HG02885 (cell line): Measurements from ENCODE around the gene CDKN2A.
"Not testable (repeated sequence)": the region's sequence is repeated elsewhere in the genome, so short reads cannot be mapped to it uniquely, and the experiment has no call there.

Experiments
- ATAC-seq: cut with Tn5 transposase; IDR thresholded peaks from one replicate; pipeline ENCODE4 v1.9.1; 2021; ENCODE audit warnings: mild to moderate bottlenecking; ENCODE audit not compliant: unreplicated experiment, poor library complexity

CDKN2A gene

GRCh38 chr9:21964925-21965385 is 29.2 kb downstream of the CDKN2A start:
- peak; percentile 57 for ATAC-seq

DNA sequence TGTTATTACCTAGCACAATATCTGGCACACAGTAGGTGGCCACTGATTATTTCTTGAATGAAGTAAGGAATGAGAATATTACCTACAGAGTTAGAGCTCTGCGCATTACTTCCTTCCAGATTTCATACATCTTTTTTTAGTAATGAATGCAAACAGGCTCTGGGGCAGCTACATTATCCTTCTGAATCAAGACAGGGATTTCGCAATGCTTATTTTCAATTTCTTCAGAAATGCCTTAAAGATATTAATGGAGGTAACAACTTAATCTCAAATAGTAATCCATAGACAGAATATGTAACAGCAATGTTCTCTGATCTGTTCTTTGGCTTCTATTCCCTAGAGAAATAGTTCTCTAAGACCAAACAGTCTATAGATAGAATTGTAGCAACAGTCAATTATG is 32.6 kb downstream of the CDKN2A start:
- no peak for ATAC-seq

- not testable (repeated sequence) for ATAC-seq
Observed at GRCh38 chr9:21959268-21959667, 34.9 kb downstream of the CDKN2A start.

GRCh38 chr9:21958833-21959232 is 35.4 kb downstream of the CDKN2A start:
- ATAC-seq: no peak

DNA sequence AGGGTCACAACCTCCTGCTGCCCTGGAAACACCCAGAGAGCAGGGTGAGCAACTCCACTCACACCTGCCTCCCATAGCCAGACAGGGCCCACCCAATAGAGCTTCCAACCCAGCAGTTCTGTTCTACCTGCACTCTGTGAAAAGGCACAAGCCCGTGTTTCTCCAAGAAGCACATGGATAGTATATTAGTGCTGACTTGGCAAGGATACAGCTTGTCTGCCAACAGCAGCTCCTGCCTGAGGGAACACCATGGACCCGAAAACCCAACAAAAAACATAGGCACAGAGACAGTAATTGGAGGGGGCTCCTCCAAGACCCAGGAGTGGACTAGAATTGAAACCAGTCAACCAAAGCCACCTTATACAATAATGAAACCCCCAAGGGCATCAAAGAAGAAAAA is 48.6 kb downstream of the CDKN2A start:
- ATAC-seq: no peak

- peak; percentile 74 for ATAC-seq
Observed at GRCh38 chr9:21943464-21943863, 50.7 kb downstream of the CDKN2A start.

GRCh38 chr9:21941337-21941995 is 52.7 kb downstream of the CDKN2A start:
- ATAC-seq: no peak

DNA sequence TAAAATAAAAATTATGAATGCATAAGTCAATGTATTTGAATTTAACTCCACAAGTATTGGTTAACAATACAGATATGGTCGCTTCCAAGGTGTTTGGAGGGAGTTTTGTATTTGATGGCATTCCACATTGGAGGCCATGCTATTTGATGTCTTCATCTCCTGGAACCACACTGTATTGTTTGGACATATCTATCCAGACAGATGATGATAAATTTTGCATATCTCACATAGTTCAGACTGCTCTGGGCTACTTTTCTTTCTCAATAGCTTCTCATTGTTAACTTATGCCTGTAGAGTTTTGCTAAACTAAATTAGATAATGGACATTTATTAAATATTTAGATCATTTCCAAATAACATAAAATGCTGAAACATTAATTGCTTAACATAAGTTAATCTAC is 58.0 kb downstream of the CDKN2A start:
- ATAC-seq: no peak

DNA sequence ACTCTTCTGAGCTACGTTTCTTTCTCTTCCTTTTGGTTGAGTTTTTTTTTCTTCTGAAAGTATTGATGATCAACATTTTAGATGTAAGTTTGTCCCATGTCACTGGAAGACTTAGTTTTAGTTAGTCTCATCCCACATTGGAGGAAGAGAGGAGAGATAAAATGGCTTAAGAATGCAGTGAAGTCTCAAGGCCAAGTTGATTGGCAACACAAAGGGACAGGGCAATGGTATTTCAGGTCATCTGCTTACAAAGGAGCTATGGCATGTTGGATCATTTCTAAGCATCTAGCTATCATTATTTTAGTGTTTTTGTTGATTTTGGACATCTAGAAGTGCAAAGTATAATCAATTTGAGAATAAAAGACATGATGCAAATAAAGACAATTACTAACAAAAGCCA is 58.6 kb downstream of the CDKN2A start:
- no peak for ATAC-seq

DNA sequence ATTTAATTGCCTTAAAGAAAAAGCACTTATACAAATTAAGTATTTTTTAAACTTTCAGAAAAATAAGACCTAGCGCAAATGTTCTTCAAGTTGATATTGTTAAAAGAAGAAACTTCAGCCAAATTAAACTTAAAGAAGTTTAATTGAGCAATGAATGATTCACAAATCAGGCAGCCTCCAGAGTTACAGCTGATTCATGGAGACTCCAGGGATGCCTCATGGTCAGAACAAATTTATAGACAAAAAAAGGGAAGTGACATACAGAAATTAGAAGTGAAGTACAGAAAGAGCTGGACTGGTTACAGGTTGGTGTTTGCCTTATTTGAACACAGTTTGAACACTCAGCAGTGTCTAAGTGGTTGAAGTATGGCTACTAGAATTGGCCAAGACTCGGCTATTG is 60.3 kb downstream of the CDKN2A start:
- ATAC-seq: no peak

GRCh38 chr9:21933281-21933680 is 60.9 kb downstream of the CDKN2A start:
- no peak for ATAC-seq

GRCh38 chr9:21931428-21931827 is 62.8 kb downstream of the CDKN2A start:
- ATAC-seq: no peak

- ATAC-seq: no peak
Observed at GRCh38 chr9:21927752-21928151, 66.4 kb downstream of the CDKN2A start.

DNA sequence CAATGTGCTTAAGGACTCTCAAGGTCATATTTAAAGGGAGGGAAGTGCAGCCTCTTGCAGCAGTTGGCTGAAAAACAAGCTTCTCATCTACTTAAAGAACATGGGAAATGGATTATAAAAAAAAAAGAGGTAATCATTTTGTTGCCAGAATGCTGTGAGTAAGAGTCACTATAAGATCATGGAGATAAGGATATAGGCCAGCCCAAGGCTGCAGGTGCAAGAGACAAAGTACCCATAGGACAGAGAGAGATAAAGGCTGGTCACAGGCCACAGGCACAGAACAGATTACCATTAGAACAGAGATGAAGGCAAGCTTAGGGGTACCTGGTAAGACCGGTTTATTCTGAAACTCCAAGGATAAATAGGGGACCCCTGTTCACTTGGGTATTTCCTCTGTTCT is 70.5 kb downstream of the CDKN2A start:
- no peak for ATAC-seq

- ATAC-seq: peak; percentile 81
Observed at GRCh38 chr9:21919377-21920362, 74.5 kb downstream of the CDKN2A start.
